Measurements from ENCODE around the gene RBBP8NL.

DNA sequence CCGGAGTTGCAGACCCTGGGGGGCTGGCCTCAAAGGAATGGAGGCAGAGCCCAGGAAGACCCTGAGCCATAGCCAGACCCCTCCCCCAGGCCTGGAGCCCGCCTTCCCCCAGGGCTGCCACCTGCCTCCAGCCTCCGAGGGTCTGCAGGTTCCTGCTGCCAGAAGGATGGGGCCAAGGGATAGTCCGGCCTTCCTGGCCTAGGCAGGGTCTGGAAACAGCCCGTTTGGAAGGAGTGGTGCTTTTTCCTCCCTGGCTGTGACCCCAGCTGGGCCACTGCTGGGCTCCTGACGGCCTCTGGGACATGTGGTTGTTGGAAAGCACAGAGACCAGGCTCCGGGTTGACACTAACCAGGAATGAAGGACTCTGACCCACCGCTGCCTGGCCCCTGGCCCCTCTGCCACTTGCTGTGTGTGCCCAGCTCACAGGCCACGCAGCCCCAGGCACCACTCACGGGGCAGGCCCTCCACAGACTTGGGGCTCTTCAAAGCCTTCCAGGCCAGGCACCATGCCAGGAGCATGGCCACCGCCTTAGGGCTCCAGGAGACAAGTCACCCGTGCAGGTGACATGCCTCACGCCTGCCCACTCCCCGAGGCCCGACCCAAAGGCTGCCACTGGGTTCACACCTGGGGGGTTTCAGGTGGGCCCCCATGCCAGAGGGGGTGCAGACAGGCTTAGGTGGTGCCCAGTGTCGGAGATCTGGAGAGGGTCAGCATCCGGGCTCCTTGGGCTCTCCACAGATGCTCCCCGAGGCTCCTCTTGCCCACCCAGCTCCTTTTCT, 56.3 kb downstream of the RBBP8NL start:
- TF ChIP-seq, protein P1, sequence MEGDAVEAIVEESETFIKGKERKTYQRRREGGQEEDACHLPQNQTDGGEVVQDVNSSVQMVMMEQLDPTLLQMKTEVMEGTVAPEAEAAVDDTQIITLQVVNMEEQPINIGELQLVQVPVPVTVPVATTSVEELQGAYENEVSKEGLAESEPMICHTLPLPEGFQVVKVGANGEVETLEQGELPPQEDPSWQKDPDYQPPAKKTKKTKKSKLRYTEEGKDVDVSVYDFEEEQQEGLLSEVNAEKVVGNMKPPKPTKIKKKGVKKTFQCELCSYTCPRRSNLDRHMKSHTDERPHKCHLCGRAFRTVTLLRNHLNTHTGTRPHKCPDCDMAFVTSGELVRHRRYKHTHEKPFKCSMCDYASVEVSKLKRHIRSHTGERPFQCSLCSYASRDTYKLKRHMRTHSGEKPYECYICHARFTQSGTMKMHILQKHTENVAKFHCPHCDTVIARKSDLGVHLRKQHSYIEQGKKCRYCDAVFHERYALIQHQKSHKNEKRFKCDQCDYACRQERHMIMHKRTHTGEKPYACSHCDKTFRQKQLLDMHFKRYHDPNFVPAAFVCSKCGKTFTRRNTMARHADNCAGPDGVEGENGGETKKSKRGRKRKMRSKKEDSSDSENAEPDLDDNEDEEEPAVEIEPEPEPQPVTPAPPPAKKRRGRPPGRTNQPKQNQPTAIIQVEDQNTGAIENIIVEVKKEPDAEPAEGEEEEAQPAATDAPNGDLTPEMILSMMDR (IDR thresholded peaks at IDR 0.05), result no peak
- no peak for TF ChIP-seq POLR2A (IDR thresholded peaks at IDR 0.05)
- no peak for TF ChIP-seq EP300 (IDR thresholded peaks at IDR 0.05)

Data from tibial nerve (tissue), 4 donors.